22Rv1 (cell line): ENCODE data around the gene CHRNA1.

Source experiments
- H3K27ac ChIP-seq: fragments of 450-650 bp; 2 replicates; pipeline ENCODE4 v1.5.1; 2017
- CTCF ChIP-seq: fragments of 450-650 bp; IDR thresholded peaks from 2 replicates; pipeline ENCODE4 v1.5.1; 2017; ENCODE audit warnings: mild to moderate bottlenecking
- ZFX ChIP-seq: fragments of 450-650 bp; IDR thresholded peaks from 2 replicates; pipeline ENCODE4 v1.6.1; 2017; ENCODE audit warnings: antibody characterized with exemption, borderline replicate concordance

CHRNA1 gene

GRCh38 chr2:174771136-174771535 is 6.9 kb upstream of the CHRNA1 start:
- H3K27ac ChIP-seq, result no peak overlapping the region
- TF ChIP-seq ZFX (no peak), CTCF (no peak)

- TF ChIP-seq CTCF, result no peak
- TF ChIP-seq ZFX, result no peak
Observed at GRCh38 chr2:174768557-174768956, 4.3 kb upstream of the CHRNA1 start.

GRCh38 chr2:174766271-174766670 is 2.0 kb upstream of the CHRNA1 start:
- TF ChIP-seq CTCF (no peak), ZFX (no peak)
- no peak overlapping the region for H3K27ac ChIP-seq

More at GRCh38 chr2:174768557-174768956, 4.3 kb upstream of the CHRNA1 start:
- no peak overlapping the region for H3K27ac ChIP-seq

GRCh38 chr2:174765576-174765975 is 1.3 kb upstream of the CHRNA1 start:
- H3K27ac ChIP-seq, result no peak overlapping the region
- TF ChIP-seq CTCF (no peak), ZFX (no peak)

- H3K27ac ChIP-seq, result no peak overlapping the region
- no peak for TF ChIP-seq CTCF
- TF ChIP-seq ZFX, result no peak
Observed at GRCh38 chr2:174763780-174764179, 492 bp downstream of the CHRNA1 start.

- TF ChIP-seq CTCF (no peak), ZFX (no peak)
- no peak overlapping the region for H3K27ac ChIP-seq
Observed at GRCh38 chr2:174762464-174762863, 1.8 kb downstream of the CHRNA1 start.

- no peak overlapping the region for H3K27ac ChIP-seq
- TF ChIP-seq CTCF (no peak), ZFX (no peak)
Observed at GRCh38 chr2:174761837-174762236, 2.4 kb downstream of the CHRNA1 start.
